Rectal smooth muscle tissue (tissue), 1 donor: ENCODE data around the gene ZNF143.

Experiments used
- H3K27ac ChIP-seq: one replicate; pipeline ENCODE4 v1.7.0; 2013; ENCODE audit warnings: low read depth, low read length, inconsistent platforms
- H3K27me3 ChIP-seq: one replicate; pipeline ENCODE4 v1.7.0; 2013; ENCODE audit warnings: low read length; ENCODE audit not compliant: control insufficient read depth, insufficient read depth
- H3K36me3 ChIP-seq: one replicate; pipeline ENCODE4 v1.7.0; 2013; ENCODE audit warnings: low read length; ENCODE audit not compliant: control insufficient read depth, insufficient read depth
- H3K4me1 ChIP-seq: one replicate; pipeline ENCODE4 v1.7.0; 2013; ENCODE audit warnings: low read length; ENCODE audit not compliant: control insufficient read depth, insufficient read depth
- H3K4me3 ChIP-seq: one replicate; pipeline ENCODE4 v1.7.0; 2013; ENCODE audit warnings: low read length
- H3K9ac ChIP-seq: one replicate; pipeline ENCODE4 v1.7.0; 2013; ENCODE audit warnings: low read length

The ZNF143 gene

DNA sequence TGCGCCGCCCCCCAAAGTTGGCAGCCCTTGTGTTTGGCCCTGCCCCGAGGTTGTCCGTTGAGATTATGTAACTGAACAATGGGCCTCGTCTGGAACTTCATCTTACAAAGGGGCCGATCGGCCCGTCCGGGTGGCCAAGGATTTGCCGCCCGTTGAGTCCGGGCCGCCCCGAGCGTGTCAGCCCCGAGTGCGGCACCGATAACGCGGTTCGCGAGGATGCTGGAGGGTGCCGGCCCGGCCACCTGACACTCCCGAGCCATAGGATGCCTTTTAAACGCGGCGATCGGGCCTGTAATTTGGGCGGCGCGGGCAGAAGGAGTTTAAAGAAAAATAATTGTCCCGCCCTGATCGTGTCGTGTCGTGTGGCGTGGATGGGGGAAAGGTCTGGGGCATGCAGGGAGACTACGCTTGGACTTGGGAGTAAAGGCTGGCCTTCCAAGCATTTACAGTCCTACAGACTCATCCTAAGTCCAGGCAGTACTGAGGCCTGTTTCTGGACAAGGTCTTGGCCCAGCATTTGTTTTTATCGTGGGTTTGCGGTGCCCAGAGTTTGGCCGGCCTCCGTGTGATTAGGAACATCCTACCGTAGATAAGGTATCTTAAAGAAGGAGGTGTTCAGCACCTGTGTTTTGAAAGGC, 113.9 kb downstream of the ZNF143 start:
- H3K4me3 ChIP-seq: peak overlapping the region; percentile 86
- peak overlapping the region; percentile 88 for H3K9ac ChIP-seq
- no peaks in the 10 kb centered on the region for H3K36me3 ChIP-seq
- peaks cover 5% of the 10 kb centered on the region for H3K4me1 ChIP-seq
- H3K27me3 ChIP-seq: no peaks in the 10 kb centered on the region
- peak overlapping the region; percentile 96 for H3K27ac ChIP-seq

DNA sequence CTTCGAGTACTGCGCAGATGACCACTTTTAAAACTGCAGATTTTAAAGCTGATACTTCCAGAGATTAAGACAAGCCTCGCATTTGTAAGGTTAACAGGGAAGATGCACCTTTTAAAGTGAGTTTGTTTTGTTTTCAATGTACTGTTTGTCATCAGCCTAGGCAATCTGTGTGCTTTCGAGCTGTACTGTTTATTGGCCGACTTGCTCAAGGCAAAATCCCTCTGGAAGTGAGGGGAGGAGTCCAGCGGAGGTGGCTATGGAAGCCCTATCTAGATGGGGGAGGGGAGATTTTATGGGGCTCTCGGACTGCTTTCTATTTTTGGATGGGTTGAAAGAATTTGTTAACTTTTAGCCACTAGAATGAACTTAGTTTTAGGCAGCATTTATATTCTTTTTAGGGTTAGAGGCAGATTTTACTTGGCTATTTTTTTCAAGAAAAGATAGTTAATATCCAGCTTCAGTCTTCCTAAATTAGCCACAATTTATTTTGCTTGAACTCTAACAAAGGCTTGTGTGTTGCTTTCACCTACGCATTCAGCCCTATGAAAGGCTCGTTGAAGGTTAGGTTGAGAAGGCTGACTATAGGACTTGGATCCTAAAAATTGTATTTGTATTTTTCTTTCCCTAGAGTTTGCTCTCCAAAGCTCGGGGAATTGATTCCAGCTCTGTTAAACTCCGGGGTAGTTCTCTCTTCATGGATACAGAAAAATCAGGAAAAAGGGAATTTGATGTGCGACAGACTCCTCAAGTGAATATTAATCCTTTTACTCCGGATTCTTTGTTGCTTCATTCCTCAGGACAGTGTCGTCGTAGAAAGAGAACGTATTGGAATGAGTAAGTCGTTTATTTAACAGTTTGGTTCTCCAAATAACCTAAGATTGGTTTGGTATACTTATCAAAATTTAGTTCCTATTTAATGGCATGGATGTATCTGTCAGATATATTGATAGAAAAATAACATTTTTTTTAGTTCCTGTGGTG, 114.7 kb downstream of the ZNF143 start:
- H3K27ac ChIP-seq: peak overlapping the region; percentile 96
- H3K9ac ChIP-seq: peak overlapping the region; percentile 88
- peak overlapping the region; percentile 86 for H3K4me3 ChIP-seq
- peaks cover 3% of the 10 kb centered on the region for H3K4me1 ChIP-seq
- H3K36me3 ChIP-seq: no peaks in the 10 kb centered on the region
- no peaks in the 10 kb centered on the region for H3K27me3 ChIP-seq

DNA sequence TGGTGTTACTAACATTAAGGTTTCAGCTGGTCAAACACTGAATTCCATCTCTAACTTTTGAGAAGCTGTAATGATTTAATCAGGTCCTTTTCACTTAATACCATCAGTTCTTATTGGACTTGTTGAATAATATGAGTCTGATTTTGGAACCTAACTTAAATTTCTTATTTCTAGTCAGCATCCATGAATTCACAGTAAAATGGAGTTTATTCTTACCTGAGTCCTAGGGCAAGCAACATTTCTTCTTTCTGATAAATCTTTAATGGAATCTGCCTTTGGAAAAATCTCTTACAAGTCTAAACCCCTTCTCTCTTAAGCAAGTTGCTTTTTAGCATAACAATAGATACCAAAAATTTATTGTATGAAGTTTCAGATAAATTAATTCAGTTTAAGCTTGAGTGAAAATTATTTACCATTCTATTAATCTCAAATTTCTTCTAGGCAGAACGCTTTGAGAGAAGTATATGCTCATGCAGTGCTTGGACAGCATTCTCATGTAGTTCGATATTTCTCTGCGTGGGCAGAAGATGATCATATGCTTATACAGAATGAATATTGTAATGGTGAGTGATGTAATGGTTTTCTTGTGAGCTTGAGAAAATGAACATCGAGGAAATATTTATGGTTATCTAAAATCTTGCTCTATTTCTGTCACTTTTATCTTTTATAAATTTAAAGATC, 116.0 kb downstream of the ZNF143 start:
- H3K4me3 ChIP-seq: peak overlapping the region; percentile 86
- no peak overlapping the region for H3K9ac ChIP-seq
- H3K36me3 ChIP-seq: no peaks in the 10 kb centered on the region
- H3K27ac ChIP-seq: peak overlapping the region; percentile 96
- peaks cover 3% of the 10 kb centered on the region for H3K4me1 ChIP-seq
- no peaks in the 10 kb centered on the region for H3K27me3 ChIP-seq

DNA sequence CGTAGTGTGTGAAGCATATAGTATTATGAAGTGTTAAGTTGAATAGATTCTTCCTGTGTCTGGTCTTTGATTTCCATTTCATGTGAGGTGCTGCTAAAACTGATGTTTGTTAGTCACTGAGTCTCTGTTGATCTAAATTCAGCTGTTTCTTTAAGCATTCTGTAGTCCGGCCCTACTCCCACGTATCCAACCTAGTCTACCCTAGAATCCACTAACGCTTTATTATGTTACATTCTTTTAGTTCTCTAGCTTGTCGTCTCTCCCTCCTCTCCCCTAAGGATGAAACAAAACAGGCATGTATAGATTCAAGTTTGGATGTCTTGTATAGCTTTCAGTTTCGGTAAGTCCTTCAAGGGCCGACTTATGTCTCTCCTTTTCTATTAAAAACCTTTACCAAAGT, 116.7 kb downstream of the ZNF143 start:
- Histone ChIP-seq H3K27ac (peak overlapping the region; percentile 96), H3K27me3 (no peaks in the 10 kb centered on the region), H3K36me3 (no peaks in the 10 kb centered on the region), H3K4me3 (peak overlapping the region; percentile 55), H3K9ac (no peak overlapping the region), H3K4me1 (peaks cover 3% of the 10 kb centered on the region)
